Panc1 (cell line): ENCODE data around the gene KIAA0232.

Experiments
- POLR2AphosphoS5 ChIP-seq: IDR thresholded peaks from 2 replicates; pipeline ENCODE4 v1.6.1; 2012; ENCODE audit warnings: mild to moderate bottlenecking, low read depth, low read length, moderate library complexity
- TF ChIP-seq, protein P1 (sequence below): fragments of 450-650 bp; IDR thresholded peaks from 2 replicates; pipeline ENCODE4 v1.5.1; 2017; ENCODE audit warnings: mild to moderate bottlenecking
- TF ChIP-seq, protein P2 (sequence below), 2 experiments: IDR thresholded peaks; 2 replicates each; pipeline ENCODE4 v1.6.1; 2011 to 2012; ENCODE audit warnings: low read depth in 2 of 2, control low read depth in 1 of 2, low read length in 1 of 2, mild to moderate bottlenecking in 1 of 2, moderate library complexity in 1 of 2; ENCODE audit not compliant: insufficient read depth in 1 of 2

DNA sequence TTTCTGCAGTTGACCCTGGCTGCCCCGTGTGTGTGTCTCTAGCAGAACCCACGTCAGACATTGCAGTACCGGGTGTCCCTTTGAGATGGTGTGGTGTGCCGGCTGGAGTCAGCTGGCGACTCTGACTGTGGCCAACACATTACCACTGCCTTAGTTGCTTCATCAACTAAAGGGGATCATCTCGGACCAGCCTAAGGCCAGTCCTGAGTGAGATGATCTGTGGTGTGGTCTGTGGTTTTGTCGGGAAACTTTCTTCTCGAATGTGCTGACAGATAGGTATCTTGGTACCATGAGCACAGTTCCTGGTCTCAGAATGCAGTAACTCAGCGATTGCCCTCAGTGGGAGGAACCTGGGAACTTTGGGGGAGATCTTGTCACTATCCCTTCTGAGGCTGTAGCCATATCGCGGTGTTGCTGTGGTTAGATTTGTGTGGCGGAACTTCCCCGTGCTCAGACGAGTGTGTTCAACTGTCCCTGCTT, 142.9 kb downstream of the KIAA0232 start:
- TF ChIP-seq, protein P1, sequence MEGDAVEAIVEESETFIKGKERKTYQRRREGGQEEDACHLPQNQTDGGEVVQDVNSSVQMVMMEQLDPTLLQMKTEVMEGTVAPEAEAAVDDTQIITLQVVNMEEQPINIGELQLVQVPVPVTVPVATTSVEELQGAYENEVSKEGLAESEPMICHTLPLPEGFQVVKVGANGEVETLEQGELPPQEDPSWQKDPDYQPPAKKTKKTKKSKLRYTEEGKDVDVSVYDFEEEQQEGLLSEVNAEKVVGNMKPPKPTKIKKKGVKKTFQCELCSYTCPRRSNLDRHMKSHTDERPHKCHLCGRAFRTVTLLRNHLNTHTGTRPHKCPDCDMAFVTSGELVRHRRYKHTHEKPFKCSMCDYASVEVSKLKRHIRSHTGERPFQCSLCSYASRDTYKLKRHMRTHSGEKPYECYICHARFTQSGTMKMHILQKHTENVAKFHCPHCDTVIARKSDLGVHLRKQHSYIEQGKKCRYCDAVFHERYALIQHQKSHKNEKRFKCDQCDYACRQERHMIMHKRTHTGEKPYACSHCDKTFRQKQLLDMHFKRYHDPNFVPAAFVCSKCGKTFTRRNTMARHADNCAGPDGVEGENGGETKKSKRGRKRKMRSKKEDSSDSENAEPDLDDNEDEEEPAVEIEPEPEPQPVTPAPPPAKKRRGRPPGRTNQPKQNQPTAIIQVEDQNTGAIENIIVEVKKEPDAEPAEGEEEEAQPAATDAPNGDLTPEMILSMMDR = no peak
- TF ChIP-seq POLR2AphosphoS5 = no peak
- TF ChIP-seq, protein P2, sequence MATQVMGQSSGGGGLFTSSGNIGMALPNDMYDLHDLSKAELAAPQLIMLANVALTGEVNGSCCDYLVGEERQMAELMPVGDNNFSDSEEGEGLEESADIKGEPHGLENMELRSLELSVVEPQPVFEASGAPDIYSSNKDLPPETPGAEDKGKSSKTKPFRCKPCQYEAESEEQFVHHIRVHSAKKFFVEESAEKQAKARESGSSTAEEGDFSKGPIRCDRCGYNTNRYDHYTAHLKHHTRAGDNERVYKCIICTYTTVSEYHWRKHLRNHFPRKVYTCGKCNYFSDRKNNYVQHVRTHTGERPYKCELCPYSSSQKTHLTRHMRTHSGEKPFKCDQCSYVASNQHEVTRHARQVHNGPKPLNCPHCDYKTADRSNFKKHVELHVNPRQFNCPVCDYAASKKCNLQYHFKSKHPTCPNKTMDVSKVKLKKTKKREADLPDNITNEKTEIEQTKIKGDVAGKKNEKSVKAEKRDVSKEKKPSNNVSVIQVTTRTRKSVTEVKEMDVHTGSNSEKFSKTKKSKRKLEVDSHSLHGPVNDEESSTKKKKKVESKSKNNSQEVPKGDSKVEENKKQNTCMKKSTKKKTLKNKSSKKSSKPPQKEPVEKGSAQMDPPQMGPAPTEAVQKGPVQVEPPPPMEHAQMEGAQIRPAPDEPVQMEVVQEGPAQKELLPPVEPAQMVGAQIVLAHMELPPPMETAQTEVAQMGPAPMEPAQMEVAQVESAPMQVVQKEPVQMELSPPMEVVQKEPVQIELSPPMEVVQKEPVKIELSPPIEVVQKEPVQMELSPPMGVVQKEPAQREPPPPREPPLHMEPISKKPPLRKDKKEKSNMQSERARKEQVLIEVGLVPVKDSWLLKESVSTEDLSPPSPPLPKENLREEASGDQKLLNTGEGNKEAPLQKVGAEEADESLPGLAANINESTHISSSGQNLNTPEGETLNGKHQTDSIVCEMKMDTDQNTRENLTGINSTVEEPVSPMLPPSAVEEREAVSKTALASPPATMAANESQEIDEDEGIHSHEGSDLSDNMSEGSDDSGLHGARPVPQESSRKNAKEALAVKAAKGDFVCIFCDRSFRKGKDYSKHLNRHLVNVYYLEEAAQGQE (IDR thresholded peaks at IDR 0.05; ENCODE audit: insufficient read depth in 1 of 2, low read depth in 2 of 2, low read length in 1 of 2) = no peak
